HCT116 (cell line): Measurements from ENCODE around the gene TERT.
"Not testable (repeated sequence)": the region's sequence is repeated elsewhere in the genome, so short reads cannot be mapped to it uniquely, and the experiment has no call there.

Experiments used
- CBX3 ChIP-seq: IDR thresholded peaks from 2 replicates; pipeline ENCODE4 v1.6.1; 2012; ENCODE audit warnings: low read depth
- CTCF ChIP-seq, 3 experiments: fragments of 200-600 bp in 1 of 3; sonication (generic) in 1 of 3; IDR thresholded peaks in 2 of 3; conservative IDR thresholded peaks in 1 of 3; 2 replicates each; pipeline ENCODE4 v1.5.1; 2012 to 2017; ENCODE audit warnings: low read depth in 2 of 3, low read length in 2 of 3, antibody characterized with exemption in 1 of 3, borderline replicate concordance in 1 of 3, control low read depth in 1 of 3, mild to moderate bottlenecking in 1 of 3, mixed read lengths in 1 of 3, mixed run types in 1 of 3, moderate library complexity in 1 of 3; ENCODE audit not compliant: insufficient read depth in 1 of 3
- EZH2 ChIP-seq: fragments of 200-600 bp; sonication (generic); IDR thresholded peaks from 2 replicates; pipeline ENCODE4 v1.6.1; 2017; ENCODE audit warnings: antibody characterized with exemption, mixed run types
- FOSL1 ChIP-seq: IDR thresholded peaks from 2 replicates; pipeline ENCODE4 v1.6.1; 2012; ENCODE audit warnings: low read depth
- MAX ChIP-seq: IDR thresholded peaks from 2 replicates; pipeline ENCODE4 v1.6.1; 2012
- POLR2A ChIP-seq: IDR thresholded peaks from 2 replicates; pipeline ENCODE4 v1.7.0; 2011; ENCODE audit warnings: borderline replicate concordance; ENCODE audit not compliant: insufficient read depth, insufficient read length; ENCODE audit errors: extremely low read depth
- SP1 ChIP-seq: IDR thresholded peaks from 2 replicates; pipeline ENCODE4 v1.6.1; 2012; ENCODE audit warnings: low read depth
- YY1 ChIP-seq: IDR thresholded peaks from 2 replicates; pipeline ENCODE4 v1.6.1; 2011; ENCODE audit warnings: low read length, low read depth, moderate library complexity, mild to moderate bottlenecking; ENCODE audit not compliant: insufficient replicate concordance; ENCODE audit errors: extremely low read depth
- ZBTB33 ChIP-seq: IDR thresholded peaks from 2 replicates; pipeline ENCODE4 v1.6.1; 2011; ENCODE audit warnings: mild to moderate bottlenecking, low read length, moderate library complexity; ENCODE audit not compliant: insufficient replicate concordance; ENCODE audit errors: extremely low read depth
- ZFX ChIP-seq: fragments of 450-650 bp; IDR thresholded peaks from 2 replicates; pipeline ENCODE4 v1.6.1; 2017
- ZNF274 ChIP-seq: fragments of 200-500 bp; sonication (Bioruptor generic); IDR thresholded peaks from 2 replicates; pipeline ENCODE4 v1.6.1; 2014; ENCODE audit warnings: mild to moderate bottlenecking, low read depth, low read length, inconsistent platforms

- TF ChIP-seq MAX; CTCF (IDR thresholded peaks at IDR 0.05 in 2 of 3, conservative IDR thresholded peaks at IDR 0.05 in 1 of 3; ENCODE audit: borderline replicate concordance in 1 of 3, insufficient read depth in 1 of 3, low read depth in 2 of 3, low read length in 2 of 3); ZFX; SP1; ZNF274; YY1; POLR2A; CBX3; EZH2; FOSL1; ZBTB33: not testable (repeated sequence)
Measured at GRCh38 chr5:1333286-1333685, 38.4 kb upstream of the TERT start.
